ENCODE data around the gene CSF2RB. TPM values are rescaled to one million over a fixed set of nuclear protein-coding genes. Genes with fewer than 3 reads are reported as not detected.

CSF2RB gene
- total and polyA plus RNA-seq, 10 of the 15 experiments (the other 5 are each of a cell fraction or from before 2014, with no cell fraction given): 0.82 to 12.5 (median 5.4) TPM

DNA sequence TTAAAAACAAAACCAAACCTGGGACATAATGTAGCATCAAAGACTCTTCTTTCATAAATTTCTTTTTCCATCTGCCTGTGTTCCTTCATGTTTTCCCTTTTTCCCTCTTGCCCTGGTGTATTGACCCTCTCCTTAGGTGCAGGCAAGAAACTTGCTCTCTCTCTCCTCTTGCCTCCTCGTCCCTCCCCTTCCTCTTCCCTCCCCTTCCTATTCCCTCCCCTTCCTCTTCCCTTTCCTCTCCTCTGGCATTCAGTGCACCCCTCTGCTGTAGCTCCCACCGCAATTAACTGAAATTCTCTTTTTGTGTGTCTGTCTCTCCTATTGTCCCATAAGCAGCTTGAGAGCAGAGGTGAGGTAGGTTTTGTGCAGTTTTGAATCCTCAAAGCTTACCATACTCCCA lies 49.9 kb downstream of the CSF2RB start:
- no peak for FAIRE-seq
- RAD21 ChIA-PET (ENCODE audit: unreplicated experiment): interaction anchor here (1.5 to 1.7 kb wide), 2 partner anchors 9 to 14 kb away, joined by 4 read pairs; no protein-coding TSS in a partner anchor
- no peak for DNase-seq (ENCODE audit: low read depth, low spot score)
- in situ Hi-C loops (cut with MboI): no loop called here
- H3K4me2 ChIP-seq (ENCODE audit: control insufficient read depth, insufficient read depth): no peak overlapping the region
- H3K27ac ChIP-seq (ENCODE audit: control insufficient read depth, insufficient read depth): no peak overlapping the region
- H3K27me3 ChIP-seq (replicated peaks in 1 of 2; ENCODE audit: control insufficient read depth in 2 of 2, insufficient read depth in 2 of 2, low read length in 1 of 2): peaks cover 0 to 3% of the 10 kb centered on the region in 2 experiments; a peak in 2 of 4 replicates
- BruUV-seq (replicated peaks): no TSS peak
- POLR2A ChIA-PET: interaction anchor here (0.6 kb wide), 1 partner anchor 255 kb away, joined by 4 read pairs; no protein-coding TSS in a partner anchor
- TF ChIP-seq YY1 (IDR thresholded peaks at IDR 0.05; ENCODE audit: low read depth, low read length) (no peak), YBX1 (IDR thresholded peaks at IDR 0.05) (no peak), ZBTB40 (IDR thresholded peaks at IDR 0.05; ENCODE audit: borderline replicate concordance) (no peak), SMARCA5 (IDR thresholded peaks at IDR 0.05) (no peak), IRF3 (IDR thresholded peaks at IDR 0.05) (no peak), RUNX3 (IDR thresholded peaks at IDR 0.05; ENCODE audit: low read length) (no peak)
- TF ChIP-seq, protein P1, sequence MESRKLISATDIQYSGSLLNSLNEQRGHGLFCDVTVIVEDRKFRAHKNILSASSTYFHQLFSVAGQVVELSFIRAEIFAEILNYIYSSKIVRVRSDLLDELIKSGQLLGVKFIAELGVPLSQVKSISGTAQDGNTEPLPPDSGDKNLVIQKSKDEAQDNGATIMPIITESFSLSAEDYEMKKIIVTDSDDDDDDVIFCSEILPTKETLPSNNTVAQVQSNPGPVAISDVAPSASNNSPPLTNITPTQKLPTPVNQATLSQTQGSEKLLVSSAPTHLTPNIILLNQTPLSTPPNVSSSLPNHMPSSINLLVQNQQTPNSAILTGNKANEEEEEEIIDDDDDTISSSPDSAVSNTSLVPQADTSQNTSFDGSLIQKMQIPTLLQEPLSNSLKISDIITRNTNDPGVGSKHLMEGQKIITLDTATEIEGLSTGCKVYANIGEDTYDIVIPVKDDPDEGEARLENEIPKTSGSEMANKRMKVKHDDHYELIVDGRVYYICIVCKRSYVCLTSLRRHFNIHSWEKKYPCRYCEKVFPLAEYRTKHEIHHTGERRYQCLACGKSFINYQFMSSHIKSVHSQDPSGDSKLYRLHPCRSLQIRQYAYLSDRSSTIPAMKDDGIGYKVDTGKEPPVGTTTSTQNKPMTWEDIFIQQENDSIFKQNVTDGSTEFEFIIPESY (IDR thresholded peaks at IDR 0.05): no peak
- peaks cover 1% of the 10 kb centered on the region; the same call in 2 of the 3 replicates for H3K9me3 ChIP-seq (replicated peaks; ENCODE audit: control insufficient read depth, insufficient read depth, low read length)
- no peaks in the 10 kb centered on the region for H3K79me2 ChIP-seq (ENCODE audit: control insufficient read depth, insufficient read depth, low read length)
- CTCF ChIA-PET: interaction anchor here (1.2 to 6.4 kb wide), 5 partner anchors 9 to 107 kb away, joined by 3 to 51 read pairs (median 11); no protein-coding TSS in a partner anchor
- no peak overlapping the region for H3K9ac ChIP-seq (ENCODE audit: control insufficient read depth, insufficient read depth, low read length)
- SMC1A ChIA-PET (ENCODE audit: uncharacterized antibody, unreplicated experiment): interaction anchor here (1.7 kb wide), 1 partner anchor 15 kb away, joined by 4 read pairs; no protein-coding TSS in a partner anchor
- WGBS (ENCODE audit: insufficient coverage, insufficient replicate concordance, low lambda C conversion rate, missing lambda C conversion rate): 21% methylated on average over 2 of the region's 2 CpGs
- no peak for ATAC-seq
- no peaks in the 10 kb centered on the region for H4K20me1 ChIP-seq (ENCODE audit: control insufficient read depth, insufficient read depth)
- no peak overlapping the region for H2AFZ ChIP-seq (ENCODE audit: control insufficient read depth, low read depth, low read length)
- H3K4me3 ChIP-seq: no peak overlapping the region
- intact Hi-C loops (cut with micrococcal nuclease; ENCODE audit: unreplicated experiment): no loop called here
- H3K36me3 ChIP-seq (ENCODE audit: control insufficient read depth in 2 of 2, insufficient read depth in 2 of 2, low read length in 1 of 2): no peaks in the 10 kb centered on the region
- no peaks in the 10 kb centered on the region for H3K4me1 ChIP-seq (ENCODE audit: control insufficient read depth, insufficient read depth, low read length)

Measured in GM12878 (cell line).